WI38 (cell line): ENCODE data around the gene MID1.

Experiments
- H3K4me3 ChIP-seq: 2 replicates; pipeline ENCODE4 v1.5.1; 2011; ENCODE audit warnings: low read depth, mild to moderate bottlenecking, control low read depth, low read length
- CTCF ChIP-seq: IDR thresholded peaks from 2 replicates; pipeline ENCODE4 v1.5.1; 2012; ENCODE audit warnings: low read depth, mild to moderate bottlenecking, control low read depth, low read length

MID1 gene

GRCh38 chrX:10534611-10535010 is 85.8 kb downstream of the MID1 start:
- TF ChIP-seq CTCF: no peak
- no peak overlapping the region for H3K4me3 ChIP-seq

- no peak overlapping the region for H3K4me3 ChIP-seq
- TF ChIP-seq CTCF: no peak
Measured at GRCh38 chrX:10533696-10534365, 86.6 kb downstream of the MID1 start.

- no peak for TF ChIP-seq CTCF
- no peak overlapping the region for H3K4me3 ChIP-seq
Measured at GRCh38 chrX:10531927-10532326, 88.5 kb downstream of the MID1 start.

- no peak for TF ChIP-seq CTCF
- no peak overlapping the region for H3K4me3 ChIP-seq
Measured at GRCh38 chrX:10529344-10529743, 91.0 kb downstream of the MID1 start.

GRCh38 chrX:10526451-10526850 is 93.9 kb downstream of the MID1 start:
- H3K4me3 ChIP-seq: no peak overlapping the region
- no peak for TF ChIP-seq CTCF

- no peak overlapping the region for H3K4me3 ChIP-seq
- TF ChIP-seq CTCF: no peak
Measured at GRCh38 chrX:10525381-10526120, 94.8 kb downstream of the MID1 start.

- TF ChIP-seq CTCF: no peak
- H3K4me3 ChIP-seq: no peak overlapping the region
Measured at GRCh38 chrX:10524578-10524977, 95.8 kb downstream of the MID1 start.
